Measurements from ENCODE around the gene ANKRD13B. TPM values are rescaled to one million over a fixed set of nuclear protein-coding genes. Genes with fewer than 3 reads are reported as not detected.
"Not testable (repeated sequence)": the region's sequence is repeated elsewhere in the genome, so short reads cannot be mapped to it uniquely, and the experiment has no call there.

Gene ANKRD13B
- total RNA-seq: 9.3 TPM
- long read RNA-seq, partial matches to known transcripts: 5 of 6 reads
- long read RNA-seq, other reads (novel, unspliced or antisense): 1 of 6 reads

- intact Hi-C loops (cut with DNase I): no loop called here
- ATAC-seq (ENCODE audit: poor library complexity): peak; percentile 16
- peak; percentile 74 for DNase-seq
Measured at GRCh38 chr17:29592850-29593551, at the start of gene ANKRD13B. ANKRD13B (plus strand) TSS chr17:29593132; CDS start chr17:29593622, 490 bp downstream.

GRCh38 chr17:29544066-29544465, 48.9 kb upstream of the ANKRD13B start:
- intact Hi-C loops (cut with DNase I): no loop called here
- no peak for ATAC-seq (ENCODE audit: poor library complexity)
- no peak for DNase-seq

GRCh38 chr17:29546085-29546484, 46.8 kb upstream of the ANKRD13B start:
- no peak for DNase-seq
- intact Hi-C loops (cut with DNase I): no loop called here
- no peak for ATAC-seq (ENCODE audit: poor library complexity)

- no peak for DNase-seq
- intact Hi-C loops (cut with DNase I): no loop called here
- no peak for ATAC-seq (ENCODE audit: poor library complexity)
Measured at GRCh38 chr17:29546830-29547229, 46.1 kb upstream of the ANKRD13B start.

GRCh38 chr17:29549177-29549923, 43.6 kb upstream of the ANKRD13B start:
- ATAC-seq (ENCODE audit: poor library complexity) (peak; percentile 64), DNase-seq (no peak)
- intact Hi-C loops (cut with DNase I): no loop called here

GRCh38 chr17:29555840-29556239, 37.1 kb upstream of the ANKRD13B start:
- no peak for DNase-seq
- no peak for ATAC-seq (ENCODE audit: poor library complexity)
- intact Hi-C loops (cut with DNase I): no loop called here

- intact Hi-C loops (cut with DNase I): no loop called here
- ATAC-seq (ENCODE audit: poor library complexity) (no peak), DNase-seq (no peak)
Measured at GRCh38 chr17:29557085-29557738, 35.7 kb upstream of the ANKRD13B start.

- no peak for DNase-seq
- intact Hi-C loops (cut with DNase I): no loop called here
- no peak for ATAC-seq (ENCODE audit: poor library complexity)
Measured at GRCh38 chr17:29557739-29558116, 35.2 kb upstream of the ANKRD13B start.

- ATAC-seq (ENCODE audit: poor library complexity); DNase-seq; intact Hi-C loops (cut with DNase I): not testable (repeated sequence)
Measured at GRCh38 chr17:29558139-29558538, 34.8 kb upstream of the ANKRD13B start.

GRCh38 chr17:29559640-29560039, 33.3 kb upstream of the ANKRD13B start:
- ATAC-seq (ENCODE audit: poor library complexity) (no peak), DNase-seq (no peak)
- intact Hi-C loops (cut with DNase I): no loop called here

GRCh38 chr17:29560316-29560715, 32.6 kb upstream of the ANKRD13B start:
- ATAC-seq (ENCODE audit: poor library complexity) (peak; percentile 39), DNase-seq (no peak)
- intact Hi-C loops (cut with DNase I): no loop called here

- no peak for ATAC-seq (ENCODE audit: poor library complexity)
- intact Hi-C loops (cut with DNase I): no loop called here
- no peak for DNase-seq
Measured at GRCh38 chr17:29561554-29562517, 31.1 kb upstream of the ANKRD13B start.

GRCh38 chr17:29562615-29563014, 30.3 kb upstream of the ANKRD13B start:
- intact Hi-C loops (cut with DNase I): no loop called here
- ATAC-seq (ENCODE audit: poor library complexity) (no peak), DNase-seq (no peak)

GRCh38 chr17:29563816-29564215, 29.1 kb upstream of the ANKRD13B start:
- DNase-seq: no peak
- intact Hi-C loops (cut with DNase I): no loop called here
- no peak for ATAC-seq (ENCODE audit: poor library complexity)

GRCh38 chr17:29565643-29566472, 27.1 kb upstream of the ANKRD13B start:
- intact Hi-C loops (cut with DNase I): no loop called here
- ATAC-seq (ENCODE audit: poor library complexity): no peak
- peak; percentile 71 for DNase-seq

GRCh38 chr17:29566473-29567303, 26.2 kb upstream of the ANKRD13B start, which contains the start of gene ABHD15:
ABHD15 (minus strand) TSS chr17:29567037; CDS start chr17:29566966, 71 bp downstream.
- intact Hi-C loops (cut with DNase I): no loop called here
- ATAC-seq (ENCODE audit: poor library complexity) (peak; percentile 59), DNase-seq (peak; percentile 85)

GRCh38 chr17:29567304-29567553, 25.7 kb upstream of the ANKRD13B start:
- peak; percentile 18 for ATAC-seq (ENCODE audit: poor library complexity)
- DNase-seq: no peak
- intact Hi-C loops (cut with DNase I): no loop called here

Data from Right ventricle myocardium superior (tissue), 1 donor.